GM19372 (cell line): ENCODE measurements around the gene PTTG1.

ENCODE experiments used
- ATAC-seq: cut with Tn5 transposase; IDR thresholded peaks from one replicate; pipeline ENCODE4 v1.9.1; 2021; ENCODE audit warnings: mild to moderate bottlenecking, low read depth, moderate library complexity; ENCODE audit not compliant: unreplicated experiment

Gene PTTG1

GRCh38 chr5:160421625-160422258, at the start of gene PTTG1:
Gene PTTG1 (plus strand): TSS chr5:160421855. CDS start chr5:160422313, 458 bp downstream.
- peak; percentile 64 for ATAC-seq

- ATAC-seq: no peak
Measured at GRCh38 chr5:160375166-160375565, 46.5 kb upstream of the PTTG1 start.

- ATAC-seq: no peak
Measured at GRCh38 chr5:160375701-160376100, 46.0 kb upstream of the PTTG1 start.

GRCh38 chr5:160376416-160376815, 45.2 kb upstream of the PTTG1 start:
- ATAC-seq: no peak

GRCh38 chr5:160377651-160378050, 44.0 kb upstream of the PTTG1 start:
- ATAC-seq: no peak

- ATAC-seq: no peak
Measured at GRCh38 chr5:160378330-160378729, 43.3 kb upstream of the PTTG1 start.

- ATAC-seq: no peak
Measured at GRCh38 chr5:160379511-160379910, 42.1 kb upstream of the PTTG1 start.

- ATAC-seq: no peak
Measured at GRCh38 chr5:160380041-160380440, 41.6 kb upstream of the PTTG1 start.

GRCh38 chr5:160382346-160382745, 39.3 kb upstream of the PTTG1 start:
- ATAC-seq: no peak

GRCh38 chr5:160384681-160385080, 37.0 kb upstream of the PTTG1 start:
- no peak for ATAC-seq

- no peak for ATAC-seq
Measured at GRCh38 chr5:160385496-160385895, 36.2 kb upstream of the PTTG1 start.

- no peak for ATAC-seq
Measured at GRCh38 chr5:160387445-160387844, 34.2 kb upstream of the PTTG1 start.

- ATAC-seq: no peak
Measured at GRCh38 chr5:160390787-160391696, 30.6 kb upstream of the PTTG1 start.

- no peak for ATAC-seq
Measured at GRCh38 chr5:160395111-160395510, 26.5 kb upstream of the PTTG1 start.

GRCh38 chr5:160397492-160397891, 24.2 kb upstream of the PTTG1 start:
- ATAC-seq: no peak

- ATAC-seq: no peak
Measured at GRCh38 chr5:160398806-160399205, 22.8 kb upstream of the PTTG1 start.

GRCh38 chr5:160399402-160400353, 22.0 kb upstream of the PTTG1 start, which contains the start of gene FAM200C:
Gene FAM200C (minus strand): TSS chr5:160400054. CDS start chr5:160395490, 4,564 bp downstream.
- peak; percentile 83 for ATAC-seq

GRCh38 chr5:160418561-160419457, 2.8 kb upstream of the PTTG1 start, which contains the start of gene SLU7:
Gene SLU7 (minus strand): TSS chr5:160419081. CDS start chr5:160415294, 3,787 bp downstream.
- ATAC-seq: peak; percentile 71
